ENCODE measurements around the gene SLC51A.

The SLC51A gene

DNA sequence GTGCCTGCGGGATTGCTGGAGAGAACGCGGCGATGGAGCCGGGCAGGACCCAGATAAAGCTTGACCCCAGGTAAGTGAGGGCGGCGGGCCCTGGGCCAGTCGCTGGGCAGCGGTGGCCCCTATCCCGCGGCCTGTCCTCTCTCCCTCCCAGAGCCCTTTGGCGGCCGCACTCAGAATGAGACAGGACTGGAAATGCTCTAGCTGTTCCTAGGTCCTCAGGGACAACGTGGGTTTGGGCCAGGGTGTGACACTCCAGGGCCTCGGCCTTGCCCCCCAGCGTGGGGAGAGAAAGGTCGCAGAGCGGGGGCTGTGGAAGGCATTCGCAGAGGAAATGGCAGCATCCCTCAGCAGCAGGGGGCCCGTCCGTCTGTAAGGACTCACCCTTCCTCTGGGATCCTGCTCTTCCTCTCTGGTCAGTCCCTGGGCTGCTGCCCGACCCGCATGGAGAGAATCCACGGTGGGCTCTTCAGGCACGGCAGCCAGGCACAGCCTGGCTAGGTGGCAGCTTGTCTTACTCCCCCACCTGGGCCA, 412 bp downstream of the SLC51A start:
- no peak for DNase-seq (ENCODE audit: low read depth)

GRCh38 chr3:196217307-196218154, 1.2 kb downstream of the SLC51A start:
- DNase-seq (ENCODE audit: low read depth): no peak

GRCh38 chr3:196218155-196218712, 1.9 kb downstream of the SLC51A start:
- no peak for DNase-seq (ENCODE audit: low read depth)

DNA sequence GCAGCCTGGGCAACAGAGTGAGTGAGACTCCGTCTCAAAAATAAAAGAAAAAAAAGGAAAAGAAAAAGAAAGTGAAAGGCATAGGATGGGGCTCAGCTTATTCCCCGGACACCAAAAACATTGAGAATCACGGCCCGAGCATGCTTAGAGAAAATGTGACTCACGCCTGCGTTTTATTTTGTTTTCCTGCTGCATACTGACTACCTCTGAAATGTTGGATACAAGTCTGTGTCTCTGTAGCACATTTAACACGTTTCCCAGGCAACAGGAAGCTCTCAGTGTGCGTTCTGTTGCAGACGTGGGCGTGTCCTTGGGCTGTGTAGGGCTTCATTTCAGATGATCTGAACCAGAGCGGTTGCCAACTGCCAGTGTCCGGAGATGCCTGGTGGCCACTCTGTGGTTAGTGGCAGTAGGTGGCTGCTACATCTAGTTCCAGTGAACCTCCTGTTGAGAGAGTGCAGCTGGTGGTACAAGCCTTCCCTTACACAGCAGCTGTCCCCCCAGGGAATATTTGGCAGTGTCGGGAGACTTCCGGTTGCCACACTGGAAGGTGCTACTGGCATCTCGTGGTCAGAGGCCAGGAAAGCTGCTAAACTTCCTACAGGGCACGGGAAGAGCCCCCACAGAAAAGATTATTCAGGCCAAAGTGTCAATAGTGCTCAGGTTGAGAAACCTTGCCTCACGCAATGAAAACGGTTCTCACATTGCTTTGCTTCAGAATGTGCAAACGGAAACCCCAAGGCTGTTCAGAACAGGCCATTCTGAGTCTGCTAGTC, 3.0 kb downstream of the SLC51A start:
- peak; percentile 46 for DNase-seq (ENCODE audit: low read depth)

DNA sequence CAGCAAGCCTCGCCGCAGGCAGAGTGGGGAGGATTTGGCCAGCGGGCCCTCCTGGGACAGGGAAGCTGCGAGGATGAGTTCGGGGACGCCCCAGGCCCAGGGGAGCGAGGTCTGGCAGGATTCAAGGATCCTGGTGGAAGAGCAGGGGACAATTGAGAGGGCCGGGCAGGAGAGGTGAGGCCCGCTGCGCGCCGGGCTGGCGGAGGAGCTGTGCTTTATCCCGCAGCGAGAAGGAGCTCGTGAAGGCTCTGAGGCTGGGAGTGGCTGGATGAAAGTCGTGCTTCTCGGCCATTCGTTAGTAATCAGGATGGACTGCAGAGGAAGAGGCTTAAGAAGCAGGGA, 3.6 kb downstream of the SLC51A start:
- no peak for DNase-seq (ENCODE audit: low read depth)

DNA sequence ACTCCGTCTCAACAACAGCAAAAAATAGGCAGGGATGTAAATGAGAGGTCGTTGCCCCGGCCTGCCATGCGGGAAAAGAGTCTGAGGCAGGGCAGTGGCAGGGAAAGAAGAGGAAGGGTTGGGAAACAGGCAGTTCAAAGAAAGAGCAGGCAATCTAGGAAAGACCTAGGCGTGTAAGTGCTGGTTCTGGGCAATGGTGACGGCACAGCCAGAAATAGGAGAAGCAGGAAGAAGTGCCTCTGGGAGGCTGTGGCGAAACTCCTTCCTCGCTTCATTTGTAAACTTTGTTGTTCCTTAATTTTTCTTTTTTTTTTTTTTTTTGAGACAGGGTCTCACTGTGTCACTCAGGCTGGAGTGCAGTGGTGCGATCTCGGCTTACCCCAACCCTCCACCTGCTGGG, 4.3 kb downstream of the SLC51A start:
- DNase-seq (ENCODE audit: low read depth): no peak

- DNase-seq (ENCODE audit: low read depth): no peak
These were observed 4.7 kb downstream of the SLC51A start for GRCh38 chr3:196220991-196221390.

DNA sequence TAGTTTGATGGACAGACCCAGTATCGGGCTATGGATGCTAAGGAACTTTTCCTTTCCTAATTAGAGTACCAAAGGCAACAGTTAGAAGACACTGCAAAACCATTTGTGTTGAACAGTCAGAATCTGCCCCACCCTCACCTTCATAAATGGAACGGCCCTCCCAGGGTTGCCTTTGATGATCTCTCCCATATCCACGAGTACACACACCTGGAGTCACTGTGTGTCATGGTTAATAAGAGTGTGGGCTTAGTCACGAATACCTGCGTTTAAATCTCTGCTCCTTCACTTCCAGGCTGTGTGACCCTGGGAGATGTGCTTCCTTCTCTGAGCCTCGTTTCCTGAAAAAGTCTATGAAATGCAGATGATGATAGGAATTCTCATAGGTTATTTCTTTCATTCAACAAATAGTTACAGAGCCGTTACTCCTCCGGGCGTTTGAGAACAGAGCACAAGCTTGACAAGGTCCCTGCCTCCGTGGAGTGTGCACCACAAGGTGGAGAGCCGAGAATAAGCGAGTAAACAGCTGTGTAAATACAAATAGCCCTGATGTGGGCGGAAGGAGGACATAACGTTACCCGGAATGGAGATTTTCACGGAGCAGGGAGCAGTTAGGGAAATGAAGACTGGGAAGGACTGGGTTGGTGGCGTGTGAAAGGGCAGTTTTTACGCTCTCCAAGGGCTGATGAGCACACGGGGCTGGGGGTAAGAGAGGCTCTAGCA, 6.7 kb downstream of the SLC51A start:
- no peak for DNase-seq (ENCODE audit: low read depth)

GRCh38 chr3:196225086-196225485, 8.8 kb downstream of the SLC51A start:
- DNase-seq (ENCODE audit: low read depth): no peak

- no peak for DNase-seq (ENCODE audit: low read depth)
These were observed 9.5 kb downstream of the SLC51A start for GRCh38 chr3:196225763-196226364.

DNA sequence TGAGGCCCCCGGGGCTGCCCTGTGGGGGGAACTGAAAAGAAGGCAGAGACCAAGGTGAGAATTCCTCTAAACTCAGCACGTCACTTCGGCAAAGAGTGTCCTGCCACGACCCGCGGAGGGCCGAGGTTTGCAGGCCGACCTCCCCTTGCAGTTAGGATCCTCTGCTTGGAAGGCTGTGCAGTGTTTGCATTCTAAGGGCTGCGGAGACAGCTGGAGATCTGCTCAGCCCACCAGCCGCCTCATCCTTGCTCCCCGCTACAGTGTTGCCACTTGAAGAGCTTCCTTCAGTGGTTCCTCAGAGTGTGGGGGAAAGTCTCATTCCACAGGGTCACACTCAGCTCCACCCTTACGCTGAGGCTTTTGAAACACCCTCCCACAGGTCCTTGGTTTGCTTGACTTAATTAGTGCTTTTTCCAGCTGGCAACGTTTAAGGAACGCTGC, 10.8 kb downstream of the SLC51A start:
- DNase-seq (ENCODE audit: low read depth): no peak

DNA sequence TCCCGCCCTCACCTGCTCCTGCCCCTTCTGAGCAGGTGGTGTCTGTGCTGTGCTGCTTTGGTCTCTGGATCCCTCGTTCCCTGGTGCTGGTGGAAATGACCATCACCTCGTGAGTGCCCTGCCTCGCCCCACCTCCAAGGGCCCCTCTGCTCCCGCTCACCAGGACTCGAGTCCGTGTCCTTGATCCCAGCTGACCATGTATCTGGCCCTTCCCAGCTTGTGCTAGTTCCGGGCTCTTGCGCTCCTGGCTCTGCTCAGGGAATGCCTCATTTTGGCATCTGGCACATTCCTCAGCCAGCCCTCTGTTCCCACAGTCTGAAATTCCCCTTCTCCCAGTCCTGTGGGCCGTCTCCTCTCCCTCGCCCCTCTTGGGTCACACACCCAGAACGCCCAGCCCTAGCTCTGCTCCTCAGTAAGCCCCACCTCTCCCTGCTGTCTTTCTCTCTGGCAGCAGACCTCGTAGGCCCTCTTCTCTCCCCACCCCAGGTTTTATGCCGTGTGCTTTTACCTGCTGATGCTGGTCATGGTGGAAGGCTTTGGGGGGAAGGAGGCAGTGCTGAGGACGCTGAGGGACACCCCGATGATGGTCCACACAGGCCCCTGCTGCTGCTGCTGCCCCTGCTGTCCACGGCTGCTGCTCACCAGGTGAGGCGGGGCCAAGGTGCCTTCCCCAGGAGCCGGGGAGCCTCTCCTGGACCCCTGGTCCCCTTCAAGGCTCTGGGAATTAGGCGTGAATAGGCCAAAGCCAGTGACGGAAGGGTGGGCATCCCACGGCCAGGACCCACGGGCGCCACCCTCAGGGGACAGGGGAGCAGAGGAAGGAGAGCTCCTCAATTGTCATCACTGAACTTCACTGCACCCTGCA, 11.5 kb downstream of the SLC51A start:
- no peak for DNase-seq (ENCODE audit: low read depth)

DNA sequence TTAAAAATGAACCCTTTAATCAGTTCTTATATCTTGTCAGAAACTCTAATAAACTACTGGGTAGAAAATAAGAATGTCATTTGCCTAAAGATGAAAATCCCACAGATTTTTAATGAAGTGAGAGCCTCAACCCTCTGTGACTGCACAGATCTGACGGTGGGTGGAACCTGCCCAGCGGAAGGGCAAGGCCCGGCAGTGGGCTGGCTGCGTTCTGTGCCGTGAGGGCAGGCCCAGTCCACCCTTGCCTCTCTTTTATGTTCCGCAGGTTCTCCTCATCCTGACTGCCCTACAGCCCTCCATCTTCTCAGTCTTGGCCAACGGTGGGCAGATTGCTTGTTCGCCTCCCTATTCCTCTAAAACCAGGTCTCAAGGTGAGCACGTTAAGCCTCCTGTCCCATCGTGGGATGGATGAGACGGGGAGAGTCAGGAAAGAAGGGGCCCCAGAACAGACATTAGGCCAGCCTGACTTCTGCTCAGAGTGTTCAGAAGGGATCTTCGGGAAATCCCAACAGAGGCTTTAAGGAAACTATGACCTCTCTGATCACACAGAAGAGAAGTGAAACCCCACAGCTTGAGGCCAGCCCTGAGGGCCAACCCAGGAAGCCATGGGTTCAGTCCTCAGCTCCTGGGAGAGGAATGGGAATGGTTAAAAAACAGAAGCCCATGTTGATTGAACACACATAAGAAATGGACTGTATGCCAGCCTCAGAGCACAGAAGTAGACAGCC, 16.0 kb downstream of the SLC51A start:
- no peak for DNase-seq (ENCODE audit: low read depth)

GRCh38 chr3:196232882-196233251, 16.5 kb downstream of the SLC51A start:
- no peak for DNase-seq (ENCODE audit: low read depth)

DNA sequence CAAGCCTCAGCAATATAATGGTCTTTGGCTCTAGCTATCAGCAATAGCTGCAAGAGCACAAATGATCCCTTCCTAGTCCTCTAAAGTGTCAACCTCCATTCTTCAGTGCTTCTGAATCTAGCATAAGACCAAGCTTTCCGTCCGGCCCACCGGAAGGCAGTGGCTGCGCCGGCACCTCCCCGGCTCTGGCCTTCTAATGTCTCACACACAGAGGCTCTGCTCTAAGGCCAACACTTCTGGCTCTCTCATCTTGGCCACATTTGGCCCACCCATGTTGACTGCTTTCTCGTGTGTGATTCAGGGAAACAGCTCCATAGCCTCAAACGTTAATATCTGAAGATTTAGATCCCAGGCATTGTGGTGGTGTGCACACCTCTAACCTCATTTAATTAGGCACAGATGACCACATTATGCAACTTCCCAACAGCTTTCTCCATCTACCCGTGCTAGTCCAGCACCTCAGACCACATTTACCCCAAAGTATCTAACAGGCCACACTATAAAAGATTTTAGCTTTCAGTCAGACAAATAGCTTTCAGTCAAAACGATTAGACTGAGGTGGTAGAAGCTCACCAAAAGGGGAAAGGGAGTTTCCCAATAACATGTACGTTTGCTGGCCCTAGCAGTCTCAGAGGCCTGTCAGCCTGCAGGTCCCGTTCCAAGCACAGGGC, 19.3 kb downstream of the SLC51A start:
- no peak for DNase-seq (ENCODE audit: low read depth)

DNA sequence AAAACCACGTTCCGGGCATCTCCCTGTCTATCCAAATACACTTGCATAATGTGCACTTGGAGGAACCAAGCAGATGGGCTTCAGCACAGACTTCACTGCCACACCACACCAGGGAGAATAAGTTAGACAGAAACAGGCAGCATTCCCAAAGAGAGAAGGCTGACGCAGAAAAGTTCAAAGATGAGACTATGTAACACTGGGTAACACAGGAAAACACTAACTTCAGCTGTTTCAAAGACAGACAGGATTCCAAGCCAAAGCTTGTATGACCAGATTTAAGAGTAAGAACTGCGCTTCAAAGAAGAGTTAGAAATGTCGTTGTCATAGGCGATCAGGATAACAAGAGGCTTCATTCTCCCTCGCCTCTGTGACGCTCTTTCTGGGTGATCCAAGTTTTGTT, 19.9 kb downstream of the SLC51A start:
- DNase-seq (ENCODE audit: low read depth): no peak

DNA sequence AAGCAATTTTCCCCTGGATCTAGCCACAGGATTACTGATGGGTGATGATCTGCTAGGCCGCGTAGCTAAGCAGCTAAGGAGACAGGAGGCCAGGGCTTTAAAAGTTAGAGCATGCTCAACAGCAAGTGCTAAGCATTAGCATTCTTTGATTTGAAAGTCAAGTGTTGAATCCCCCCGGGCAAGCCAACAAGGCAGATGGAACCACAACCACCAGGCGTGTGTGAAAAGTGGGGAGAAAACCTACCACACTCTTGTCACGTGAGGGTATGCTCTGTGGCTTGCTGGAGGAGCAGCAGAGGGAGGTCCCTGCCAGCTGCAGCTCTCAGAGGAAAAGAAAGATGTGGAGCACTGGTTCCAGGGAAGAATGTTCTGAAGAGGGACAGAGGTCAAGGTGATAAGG, 20.9 kb downstream of the SLC51A start:
- DNase-seq (ENCODE audit: low read depth): no peak

- no peak for DNase-seq (ENCODE audit: low read depth)
These were observed 22.6 kb downstream of the SLC51A start for GRCh38 chr3:196238612-196239560.
